MM.1S (cell line): ENCODE data around the gene MON2.
A peak's percentile ranks its signal among the peaks of the same experiment; 100 is the strongest.
"Not testable (repeated sequence)": the region's sequence is repeated elsewhere in the genome, so short reads cannot be mapped to it uniquely, and the experiment has no call there.

Experiments
- DNase-seq: peaks from one replicate; pipeline ENCODE4 v3.0.0-alpha.2; 2015
- H2AFZ ChIP-seq: fragments of 300-600 bp; sonication (generic); 2 replicates; pipeline ENCODE4 v1.6.0; 2016; ENCODE audit warnings: antibody characterized with exemption, low read length
- H3F3A ChIP-seq: fragments of 300-600 bp; sonication (generic); 2 replicates; pipeline ENCODE4 v1.6.1; 2016; ENCODE audit warnings: mild to moderate bottlenecking, antibody characterized with exemption, low read length, moderate library complexity, mixed read lengths; ENCODE audit not compliant: insufficient read depth
- H3K27ac ChIP-seq: fragments of 300-600 bp; sonication (generic); 2 replicates; pipeline ENCODE4 v1.5.1; 2016; ENCODE audit warnings: mild to moderate bottlenecking, low read length
- H3K27me3 ChIP-seq: fragments of 300-600 bp; sonication (generic); replicated peaks from 2 replicates; pipeline ENCODE4 v1.6.0; 2016; ENCODE audit warnings: low read length; ENCODE audit not compliant: insufficient read depth
- H3K36me3 ChIP-seq: fragments of 300-600 bp; sonication (generic); replicated peaks from 2 replicates; pipeline ENCODE4 v1.6.1; 2016; ENCODE audit warnings: mild to moderate bottlenecking, low read length, mixed read lengths; ENCODE audit not compliant: insufficient read depth
- H3K4me1 ChIP-seq: fragments of 300-600 bp; sonication (generic); 2 replicates; pipeline ENCODE4 v1.6.1; 2016; ENCODE audit warnings: low read length, mixed read lengths
- H3K4me2 ChIP-seq: fragments of 300-600 bp; sonication (generic); 2 replicates; pipeline ENCODE4 v1.6.0; 2016; ENCODE audit warnings: low read depth, low read length
- H3K4me3 ChIP-seq: fragments of 300-600 bp; sonication (generic); 2 replicates; pipeline ENCODE4 v1.5.1; 2016; ENCODE audit warnings: low read length, mixed read lengths
- H3K79me2 ChIP-seq: fragments of 300-600 bp; sonication (generic); 2 replicates; pipeline ENCODE4 v1.6.1; 2016; ENCODE audit warnings: mixed run types, low read length, mixed read lengths
- H3K9ac ChIP-seq: fragments of 300-600 bp; sonication (generic); 2 replicates; pipeline ENCODE4 v1.6.1; 2016; ENCODE audit warnings: low read length, mixed read lengths
- H3K9me2 ChIP-seq: fragments of 300-600 bp; sonication (generic); replicated peaks from 2 replicates; pipeline ENCODE4 v1.6.1; 2016; ENCODE audit warnings: mild to moderate bottlenecking, low read length, mixed read lengths; ENCODE audit not compliant: insufficient read depth
- H3K9me3 ChIP-seq: fragments of 300-600 bp; sonication (generic); replicated peaks from 2 replicates; pipeline ENCODE4 v1.6.1; 2016; ENCODE audit warnings: mild to moderate bottlenecking, low read length, mixed read lengths; ENCODE audit not compliant: insufficient read depth
- H4K20me1 ChIP-seq: fragments of 300-600 bp; sonication (generic); 2 replicates; pipeline ENCODE4 v1.6.1; 2016; ENCODE audit warnings: mild to moderate bottlenecking, low read length, moderate library complexity, mixed read lengths; ENCODE audit not compliant: insufficient read depth
- CTCF ChIP-seq: fragments of 300-600 bp; sonication (generic); IDR thresholded peaks from 2 replicates; pipeline ENCODE4 v1.5.1; 2016; ENCODE audit warnings: antibody characterized with exemption, low read length, mixed read lengths
- EZH2 ChIP-seq: fragments of 300-600 bp; sonication (generic); optimal IDR thresholded peaks from 2 replicates; pipeline ENCODE3; 2017; ENCODE audit warnings: low read depth, mild to moderate bottlenecking, antibody characterized with exemption, low read length, mixed read lengths
- EZH2phosphoT487 ChIP-seq: fragments of 300-600 bp; sonication (generic); IDR thresholded peaks from 2 replicates; pipeline ENCODE4 v1.6.1; 2018; ENCODE audit warnings: antibody characterized with exemption, low read length

Gene MON2

GRCh38 chr12:62438098-62438692 is 28.4 kb upstream of the MON2 start:
- no peak overlapping the region for H3K4me2 ChIP-seq

GRCh38 chr12:62446754-62447452 is 19.7 kb upstream of the MON2 start:
- no peaks in the 10 kb centered on the region for H3K27me3 ChIP-seq
- H3K27ac ChIP-seq = no peak overlapping the region
- H4K20me1 ChIP-seq = no peaks in the 10 kb centered on the region
- no peak overlapping the region for H3K9ac ChIP-seq
- H3F3A ChIP-seq = no peaks in the 10 kb centered on the region
- H3K79me2 ChIP-seq = no peaks in the 10 kb centered on the region
- no peak overlapping the region for H3K4me2 ChIP-seq
- H3K9me2 ChIP-seq = no peaks in the 10 kb centered on the region
- H2AFZ ChIP-seq = no peak overlapping the region
- H3K4me1 ChIP-seq = no peaks in the 10 kb centered on the region
- no peaks in the 10 kb centered on the region for H3K9me3 ChIP-seq
- no peak for DNase-seq
- H3K4me3 ChIP-seq = no peak overlapping the region
- no peak for TF ChIP-seq CTCF
- TF ChIP-seq EZH2 = no peak
- no peaks in the 10 kb centered on the region for H3K36me3 ChIP-seq

More at GRCh38 chr12:62438098-62438692, 28.4 kb upstream of the MON2 start:
- no peak overlapping the region for H3K4me3 ChIP-seq
- no peaks in the 10 kb centered on the region for H3K79me2 ChIP-seq
- peak; percentile 60 for DNase-seq
- no peaks in the 10 kb centered on the region for H3F3A ChIP-seq
- peak; percentile 68 for TF ChIP-seq CTCF
- TF ChIP-seq EZH2phosphoT487 = no peak
- H3K9me3 ChIP-seq = no peaks in the 10 kb centered on the region
- no peaks in the 10 kb centered on the region for H3K9me2 ChIP-seq
- no peaks in the 10 kb centered on the region for H4K20me1 ChIP-seq
- no peak overlapping the region for H3K27ac ChIP-seq
- H3K4me1 ChIP-seq = peaks cover 8% of the 10 kb centered on the region; the same call in 1 of the 2 replicates
- 0 out of 2 replicates have a peak overlapping the region, but pooled peaks have one; percentile 12 for H2AFZ ChIP-seq
- no peaks in the 10 kb centered on the region for H3K27me3 ChIP-seq
- no peaks in the 10 kb centered on the region for H3K36me3 ChIP-seq
- H3K9ac ChIP-seq = no peak overlapping the region

GRCh38 chr12:62448436-62448835 is 18.2 kb upstream of the MON2 start:
- Histone ChIP-seq H3K9me3 (no peaks in the 10 kb centered on the region), H3F3A (no peaks in the 10 kb centered on the region), H3K36me3 (no peaks in the 10 kb centered on the region), H3K4me3 (no peak overlapping the region), H3K27ac (no peak overlapping the region), H4K20me1 (no peaks in the 10 kb centered on the region), H3K4me2 (no peak overlapping the region), H2AFZ (no peak overlapping the region), H3K9me2 (no peaks in the 10 kb centered on the region), H3K9ac (no peak overlapping the region), H3K79me2 (no peaks in the 10 kb centered on the region), H3K27me3 (no peaks in the 10 kb centered on the region), H3K4me1 (no peaks in the 10 kb centered on the region)
- no peak for DNase-seq
- TF ChIP-seq EZH2 (no peak), EZH2phosphoT487 (no peak), CTCF (no peak)

- not testable (repeated sequence) for H3K27me3 ChIP-seq, DNase-seq, H4K20me1 ChIP-seq, H3K4me3 ChIP-seq, H3K36me3 ChIP-seq, H3K9me3 ChIP-seq, H3F3A ChIP-seq, H3K4me1 ChIP-seq, H3K9me2 ChIP-seq, H2AFZ ChIP-seq, H3K4me2 ChIP-seq, H3K27ac ChIP-seq, H3K9ac ChIP-seq, H3K79me2 ChIP-seq
Observed at GRCh38 chr12:62455429-62455828, 11.2 kb upstream of the MON2 start.
